Mucosa of rectum (tissue), 2 donors: Measurements from ENCODE around the gene SLC17A1.

Experiments
- H3K27ac ChIP-seq, 2 donors: one replicate each; pipeline ENCODE4 v1.7.0; 2013; ENCODE audit warnings: inconsistent platforms in 2 of 2, low read depth in 2 of 2, low read length in 2 of 2
- H3K27me3 ChIP-seq, 2 donors: one replicate each; pipeline ENCODE4 v1.7.0; 2013; ENCODE audit warnings: low read length in 2 of 2; ENCODE audit not compliant: control insufficient read depth in 2 of 2, insufficient read depth in 2 of 2
- H3K36me3 ChIP-seq, 2 donors: one replicate each; pipeline ENCODE4 v1.7.0; 2013; ENCODE audit warnings: low read length in 2 of 2; ENCODE audit not compliant: control insufficient read depth in 2 of 2, insufficient read depth in 2 of 2
- H3K4me1 ChIP-seq, 2 donors: one replicate each; pipeline ENCODE4 v1.7.0; 2013; ENCODE audit warnings: low read length in 2 of 2, mild to moderate bottlenecking in 1 of 2; ENCODE audit not compliant: control insufficient read depth in 2 of 2, insufficient read depth in 2 of 2
- H3K4me3 ChIP-seq, 2 donors: one replicate each; pipeline ENCODE4 v1.7.0; 2013; ENCODE audit warnings: low read length in 2 of 2
- H3K9ac ChIP-seq, 2 donors: one replicate each; pipeline ENCODE4 v1.7.0; 2013; ENCODE audit warnings: low read length in 2 of 2, low read depth in 1 of 2, mild to moderate bottlenecking in 1 of 2
- H3K9me3 ChIP-seq, 2 donors: one replicate each; pipeline ENCODE4 v1.7.0; 2013; ENCODE audit warnings: low read length in 2 of 2; ENCODE audit not compliant: control insufficient read depth in 2 of 2
- donor health status: healthy.
- donor health status: Normal muscosa, but diverticular disease.

Gene SLC17A1

GRCh38 chr6:25768566-25768965 is 63.3 kb downstream of the SLC17A1 start:
- H3K4me3 ChIP-seq, result no peak overlapping the region

GRCh38 chr6:25764611-25765010 is 67.2 kb downstream of the SLC17A1 start:
- Histone ChIP-seq H3K36me3 (peaks cover 4 to 8% of the 10 kb centered on the region in 2 donors), H3K27ac (no peak overlapping the region), H3K9ac (no peak overlapping the region), H3K4me3 (no peak overlapping the region), H3K4me1 (no peaks in the 10 kb centered on the region), H3K9me3 (no peaks in the 10 kb centered on the region), H3K27me3 (no peaks in the 10 kb centered on the region)

More at GRCh38 chr6:25768566-25768965, 63.3 kb downstream of the SLC17A1 start:
- no peak overlapping the region for H3K27ac ChIP-seq
- no peaks in the 10 kb centered on the region for H3K27me3 ChIP-seq
- H3K9me3 ChIP-seq, result no peaks in the 10 kb centered on the region
- no peaks in the 10 kb centered on the region for H3K4me1 ChIP-seq
- H3K36me3 ChIP-seq, result peaks cover 2 to 12% of the 10 kb centered on the region in 2 donors
- no peak overlapping the region for H3K9ac ChIP-seq

- H3K36me3 ChIP-seq, result peaks cover 2 to 7% of the 10 kb centered on the region in 2 donors
- no peak overlapping the region for H3K9ac ChIP-seq
- no peaks in the 10 kb centered on the region for H3K9me3 ChIP-seq
- no peaks in the 10 kb centered on the region for H3K27me3 ChIP-seq
- peaks cover 8 to 20% of the 10 kb centered on the region in 2 donors for H3K4me1 ChIP-seq
- peak overlapping the region; percentile 33 to 35 for H3K4me3 ChIP-seq
- H3K27ac ChIP-seq, result peak overlapping the region in 1 of 2 donors; percentile 18
These were observed 73.8 kb downstream of the SLC17A1 start for GRCh38 chr6:25757936-25758642.

GRCh38 chr6:25756382-25757363 is 75.2 kb downstream of the SLC17A1 start:
- H3K27ac ChIP-seq, result peak overlapping the region; percentile 73 to 82
- peak overlapping the region; percentile 76 to 79 for H3K4me3 ChIP-seq
- H3K9me3 ChIP-seq, result no peaks in the 10 kb centered on the region
- H3K9ac ChIP-seq, result no peak overlapping the region
- H3K4me1 ChIP-seq, result peaks cover 12 to 27% of the 10 kb centered on the region in 2 donors
- H3K36me3 ChIP-seq, result no peaks in the 10 kb centered on the region
- no peaks in the 10 kb centered on the region for H3K27me3 ChIP-seq

GRCh38 chr6:25755483-25755882 is 76.4 kb downstream of the SLC17A1 start:
- Histone ChIP-seq H3K9ac (peak overlapping the region in 1 of 2 donors; percentile 62), H3K9me3 (no peaks in the 10 kb centered on the region), H3K36me3 (no peaks in the 10 kb centered on the region), H3K4me3 (peak overlapping the region; percentile 76 to 79), H3K27ac (peak overlapping the region; percentile 73 to 82), H3K4me1 (peaks cover 13 to 35% of the 10 kb centered on the region in 2 donors), H3K27me3 (no peaks in the 10 kb centered on the region)

- H3K27ac ChIP-seq, result peak within 1 kb of the TSS; percentile 73 to 82
- peaks cover 20 to 44% of the 10 kb centered on the region in 2 donors for H3K4me1 ChIP-seq
- peak within 1 kb of the TSS; percentile 76 to 79 for H3K4me3 ChIP-seq
- no peaks in the 10 kb centered on the region for H3K36me3 ChIP-seq
- no peaks in the 10 kb centered on the region for H3K9me3 ChIP-seq
- H3K9ac ChIP-seq, result peak within 1 kb of the TSS; percentile 48 to 62
- H3K27me3 ChIP-seq, result no peaks in the 10 kb centered on the region
These were observed 77.3 kb downstream of the SLC17A1 start, which contains the start of gene SLC17A4 for GRCh38 chr6:25754535-25754934. TSS of gene SLC17A4 (plus strand) at chr6:25754742. CDS start at chr6:25761963, 7,221 bp downstream.

GRCh38 chr6:25753079-25753478 is 78.8 kb downstream of the SLC17A1 start:
- Histone ChIP-seq H3K4me3 (no peak overlapping the region), H3K36me3 (no peaks in the 10 kb centered on the region), H3K9me3 (no peaks in the 10 kb centered on the region), H3K9ac (no peak overlapping the region), H3K27ac (peak overlapping the region in 1 of 2 donors; percentile 63), H3K27me3 (no peaks in the 10 kb centered on the region), H3K4me1 (peaks cover 20 to 47% of the 10 kb centered on the region in 2 donors)

GRCh38 chr6:25750906-25751305 is 80.9 kb downstream of the SLC17A1 start:
- H3K9me3 ChIP-seq, result no peaks in the 10 kb centered on the region
- peak overlapping the region; percentile 80 to 82 for H3K27ac ChIP-seq
- H3K36me3 ChIP-seq, result no peaks in the 10 kb centered on the region
- H3K4me3 ChIP-seq, result no peak overlapping the region
- peak overlapping the region in 1 of 2 donors; percentile 37 for H3K9ac ChIP-seq
- peaks cover 23 to 51% of the 10 kb centered on the region in 2 donors for H3K4me1 ChIP-seq
- no peaks in the 10 kb centered on the region for H3K27me3 ChIP-seq

GRCh38 chr6:25749837-25750236 is 82.0 kb downstream of the SLC17A1 start:
- Histone ChIP-seq H3K9me3 (no peaks in the 10 kb centered on the region), H3K4me1 (peaks cover 25 to 44% of the 10 kb centered on the region in 2 donors), H3K27ac (peak overlapping the region; percentile 80 to 82), H3K27me3 (no peaks in the 10 kb centered on the region), H3K4me3 (no peak overlapping the region), H3K36me3 (no peaks in the 10 kb centered on the region), H3K9ac (no peak overlapping the region)
